ENCODE measurements around the gene NXPH3.

- TF ChIP-seq POLR2AphosphoS5 (IDR thresholded peaks at IDR 0.05) (peak; percentile 21), CTCF (IDR thresholded peaks at IDR 0.05) (no peak)
Measured at GRCh38 chr17:49616601-49617131, 41.0 kb downstream of the NXPH3 start.
